CD4-positive, alpha-beta T cell (primary cell): ENCODE results near the gene ATP8A2. TPM values are rescaled to one million over a fixed set of nuclear protein-coding genes. Genes with fewer than 3 reads are reported as not detected.

Source experiments
- ATAC-seq: fragments of 200-7000 bp; cut with Tn5 transposase; one replicate; pipeline ENCODE4 v1.10.0; 2022; ENCODE audit warnings: mild to moderate bottlenecking; ENCODE audit not compliant: poor library complexity
- CTCF ChIA-PET: fragments of 350-600 bp; sonication (Branson Sonifier 250); formaldehyde crosslinking; loops from one replicate; lab custom pipeline; 2021; ENCODE audit warnings: antibody characterized with exemption, inconsistent platforms; lab: Charles Lee
- POLR2A ChIA-PET: fragments of 350-600 bp; sonication (Branson Sonifier 250); formaldehyde crosslinking; loops from one replicate; lab custom pipeline; 2021; ENCODE audit warnings: antibody characterized with exemption, inconsistent platforms; lab: Charles Lee
- DNase-seq, 14 experiments: peaks; one replicate each; pipeline ENCODE4 v3.0.0-alpha.2; 2013 to 2020; ENCODE audit warnings: mixed read lengths in 2 of 14
- H3K27ac ChIP-seq, 2 donors: one replicate each; pipeline versions ENCODE4 v1.5.1 to v1.7.0; 2013; ENCODE audit warnings: low read length in 2 of 2, low read depth in 1 of 2, mild to moderate bottlenecking in 1 of 2
- H3K27me3 ChIP-seq, 2 experiments: 1 replicate in 1 of 2; 2 replicates in 1 of 2; pipeline versions ENCODE4 v1.6.1 to v1.7.0; 2013; ENCODE audit warnings: low read length in 2 of 2, control low read depth in 1 of 2, mild to moderate bottlenecking in 1 of 2, moderate library complexity in 1 of 2; ENCODE audit not compliant: insufficient read depth in 2 of 2, control insufficient read depth in 1 of 2
- H3K36me3 ChIP-seq: one replicate; pipeline ENCODE4 v1.6.1; 2013; ENCODE audit warnings: low read length, control low read depth; ENCODE audit not compliant: insufficient read depth
- H3K4me1 ChIP-seq: one replicate; pipeline ENCODE4 v1.6.1; 2013; ENCODE audit warnings: low read length, control low read depth; ENCODE audit not compliant: insufficient read depth
- H3K4me3 ChIP-seq: one replicate; pipeline ENCODE4 v1.5.1; 2013; ENCODE audit warnings: mild to moderate bottlenecking, low read length, moderate library complexity
- H3K9me3 ChIP-seq, 2 experiments: 1 replicate in 1 of 2; 2 replicates in 1 of 2; pipeline versions ENCODE4 v1.6.1 to v1.7.0; 2013; ENCODE audit warnings: low read length in 2 of 2, mild to moderate bottlenecking in 2 of 2, control low read depth in 1 of 2, moderate library complexity in 1 of 2; ENCODE audit not compliant: control insufficient read depth in 1 of 2, insufficient read depth in 1 of 2
- H3K27ac Mint-ChIP-seq: one replicate; pipeline ENCODE4 v1.8.0; 2020; ENCODE audit warnings: mixed read lengths
- H3K27me3 Mint-ChIP-seq: one replicate; pipeline ENCODE4 v1.8.0; 2021; ENCODE audit warnings: mixed read lengths
- H3K36me3 Mint-ChIP-seq: one replicate; pipeline ENCODE4 v1.8.0; 2021; ENCODE audit warnings: low read depth, mixed read lengths
- H3K4me1 Mint-ChIP-seq: one replicate; pipeline ENCODE4 v1.8.0; 2021; ENCODE audit warnings: low read depth, mixed read lengths
- H3K4me3 Mint-ChIP-seq: one replicate; pipeline ENCODE4 v1.8.0; 2020; ENCODE audit warnings: mild to moderate bottlenecking, mixed read lengths
- H3K9me3 Mint-ChIP-seq: one replicate; pipeline ENCODE4 v1.8.0; 2020; ENCODE audit warnings: mixed read lengths
- CTCF ChIP-seq: fragments of 200-600 bp; IDR thresholded peaks from one replicate; pipeline ENCODE4 v1.8.0; 2022; ENCODE audit warnings: antibody characterized with exemption, mild to moderate bottlenecking
- intact Hi-C, 2 experiments: fragments of 100-400 bp; cut with DNase I in 1 of 2; cut with micrococcal nuclease in 1 of 2; formaldehyde crosslinking; loops; one replicate each; pipeline versions ENCODE4 v1.15.1 to v1.9.0; 2023 to 2025; cut with DNase I, micrococcal nuclease
- total RNA-seq, 174 experiments: library from RNA in 2 of 174; stranded (reverse) in 2 of 174; gene quantifications; one replicate each; pipeline ENCODE4 v1.2.3 and lab custom pipeline; 2021 to 2026

ATP8A2 gene
- total RNA-seq, 2 experiments from 2014 or later: 0.22 to 0.36 TPM

- ChIA-PET CTCF (no interaction called here), POLR2A (no interaction called here)
- Mint-ChIP-seq H3K4me1 (no peaks in the 10 kb centered on the region), H3K27me3 (peaks cover 63% of the 10 kb centered on the region), H3K4me3 (no peak overlapping the region), H3K36me3 (no peaks in the 10 kb centered on the region), H3K27ac (no peak overlapping the region), H3K9me3 (no peaks in the 10 kb centered on the region)
- intact Hi-C loops: no loop called here
- no peaks in the 10 kb centered on the region for H3K4me1 ChIP-seq
- no peak for TF ChIP-seq CTCF
- peaks cover 0 to 5% of the 10 kb centered on the region in 2 experiments for H3K27me3 ChIP-seq
- no peak overlapping the region for H3K27ac ChIP-seq
- DNase-seq (no peak), ATAC-seq (no peak)
- H3K4me3 ChIP-seq: no peak overlapping the region
- no peaks in the 10 kb centered on the region for H3K36me3 ChIP-seq
- H3K9me3 ChIP-seq: no peaks in the 10 kb centered on the region
Observed at GRCh38 chr13:25598421-25598820, 226.6 kb downstream of the ATP8A2 start.

GRCh38 chr13:25602176-25602575 is 230.4 kb downstream of the ATP8A2 start:
- Mint-ChIP-seq H3K9me3 (no peaks in the 10 kb centered on the region), H3K4me3 (no peak overlapping the region), H3K27me3 (peaks cover 62% of the 10 kb centered on the region), H3K36me3 (no peaks in the 10 kb centered on the region), H3K27ac (no peak overlapping the region), H3K4me1 (no peaks in the 10 kb centered on the region)
- CTCF ChIA-PET: no interaction called here
- intact Hi-C loops: no loop called here
- POLR2A ChIA-PET: no interaction called here
- Histone ChIP-seq H3K4me3 (no peak overlapping the region), H3K27ac (no peak overlapping the region), H3K27me3 (peaks cover 0 to 5% of the 10 kb centered on the region in 2 experiments), H3K4me1 (no peaks in the 10 kb centered on the region), H3K36me3 (no peaks in the 10 kb centered on the region), H3K9me3 (peaks cover 0 to 4% of the 10 kb centered on the region in 2 experiments)
- DNase-seq (peak in 1 of 14 experiments; percentile 1), ATAC-seq (no peak)
- no peak for TF ChIP-seq CTCF

GRCh38 chr13:25604106-25604505 is 232.3 kb downstream of the ATP8A2 start:
- H3K36me3 Mint-ChIP-seq: no peaks in the 10 kb centered on the region
- Histone ChIP-seq H3K4me3 (no peak overlapping the region), H3K27me3 (peaks cover 0 to 5% of the 10 kb centered on the region in 2 experiments), H3K27ac (no peak overlapping the region), H3K9me3 (peaks cover 0 to 5% of the 10 kb centered on the region in 2 experiments), H3K36me3 (no peaks in the 10 kb centered on the region), H3K4me1 (no peaks in the 10 kb centered on the region)
- intact Hi-C loops: no loop called here
- CTCF ChIA-PET: no interaction called here
- no peaks in the 10 kb centered on the region for H3K4me1 Mint-ChIP-seq
- no peak overlapping the region for H3K4me3 Mint-ChIP-seq
- POLR2A ChIA-PET: no interaction called here
- H3K9me3 Mint-ChIP-seq: no peaks in the 10 kb centered on the region
- TF ChIP-seq CTCF: no peak
- H3K27me3 Mint-ChIP-seq: peaks cover 53% of the 10 kb centered on the region
- no peak overlapping the region for H3K27ac Mint-ChIP-seq
- no peak for ATAC-seq
- no peak for DNase-seq
